Measurements from ENCODE around the gene MTPN. TPM values are rescaled to one million over a fixed set of nuclear protein-coding genes. Genes with fewer than 3 reads are reported as not detected.

MTPN gene
- total RNA-seq, 2 experiments from 2014 or later: 91.3 to 281 TPM

DNA sequence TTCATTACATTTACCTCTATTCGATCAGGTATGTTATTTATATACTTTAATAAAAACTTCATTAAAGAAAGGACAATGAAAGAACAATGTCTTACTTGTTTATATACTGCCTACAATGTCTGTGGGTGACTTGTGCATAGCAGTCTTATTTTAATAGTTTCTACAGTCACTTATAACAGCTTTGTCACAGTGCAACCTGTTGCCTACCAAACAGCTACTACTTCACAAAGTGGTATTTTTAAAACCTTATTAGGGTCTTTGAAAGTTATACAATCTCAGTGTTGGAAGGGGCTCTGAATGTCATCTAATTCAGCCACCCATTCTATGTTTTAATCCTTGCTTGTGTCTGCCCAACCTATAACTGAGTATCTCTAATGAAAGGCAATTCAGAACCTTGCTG, 19.0 kb downstream of the MTPN start:
- Histone ChIP-seq H3K4me2 (ENCODE audit: low read length) (no peak overlapping the region), H2AFZ (ENCODE audit: low read length) (no peak overlapping the region), H3K79me2 (ENCODE audit: insufficient read depth, low read depth, low read length) (peaks cover 100% of the 10 kb centered on the region), H3K4me1 (ENCODE audit: insufficient read depth, low read length, poor library complexity, severe bottlenecking) (peaks cover 41% of the 10 kb centered on the region), H3K9me2 (ENCODE audit: insufficient read depth, low read length) (no peaks in the 10 kb centered on the region), H3K36me3 (ENCODE audit: insufficient read depth, low read length) (peaks cover 98% of the 10 kb centered on the region), H3K27ac (ENCODE audit: low read depth, low read length, poor library complexity, severe bottlenecking) (no peak overlapping the region), H3K4me3 (ENCODE audit: low read depth, low read length, poor library complexity, severe bottlenecking) (no peak overlapping the region), H4K20me1 (ENCODE audit: insufficient read depth, low read length) (peaks cover 38% of the 10 kb centered on the region), H3K9me3 (ENCODE audit: low read length) (0 out of 2 replicates have a peak, but pooled peaks cover 4% of the 10 kb centered on the region)
- DNase-seq (ENCODE audit: low spot score): no peak
- intact Hi-C loops (cut with micrococcal nuclease; ENCODE audit: unreplicated experiment): no loop called here
- BruUV-seq (replicated peaks): no TSS peak
- POLR2A ChIA-PET: interaction anchor here (0.7 to 2.5 kb wide), 3 partner anchors 13 to 25 kb away, joined by 3 to 9 read pairs (median 5); no protein-coding TSS in a partner anchor
- CTCF ChIA-PET (ENCODE audit: unreplicated experiment): no interaction called here
- no peak for TF ChIP-seq EZH2phosphoT487 (IDR thresholded peaks at IDR 0.05; ENCODE audit: borderline replicate concordance, low read depth, low read length)
- TF ChIP-seq, protein P1, sequence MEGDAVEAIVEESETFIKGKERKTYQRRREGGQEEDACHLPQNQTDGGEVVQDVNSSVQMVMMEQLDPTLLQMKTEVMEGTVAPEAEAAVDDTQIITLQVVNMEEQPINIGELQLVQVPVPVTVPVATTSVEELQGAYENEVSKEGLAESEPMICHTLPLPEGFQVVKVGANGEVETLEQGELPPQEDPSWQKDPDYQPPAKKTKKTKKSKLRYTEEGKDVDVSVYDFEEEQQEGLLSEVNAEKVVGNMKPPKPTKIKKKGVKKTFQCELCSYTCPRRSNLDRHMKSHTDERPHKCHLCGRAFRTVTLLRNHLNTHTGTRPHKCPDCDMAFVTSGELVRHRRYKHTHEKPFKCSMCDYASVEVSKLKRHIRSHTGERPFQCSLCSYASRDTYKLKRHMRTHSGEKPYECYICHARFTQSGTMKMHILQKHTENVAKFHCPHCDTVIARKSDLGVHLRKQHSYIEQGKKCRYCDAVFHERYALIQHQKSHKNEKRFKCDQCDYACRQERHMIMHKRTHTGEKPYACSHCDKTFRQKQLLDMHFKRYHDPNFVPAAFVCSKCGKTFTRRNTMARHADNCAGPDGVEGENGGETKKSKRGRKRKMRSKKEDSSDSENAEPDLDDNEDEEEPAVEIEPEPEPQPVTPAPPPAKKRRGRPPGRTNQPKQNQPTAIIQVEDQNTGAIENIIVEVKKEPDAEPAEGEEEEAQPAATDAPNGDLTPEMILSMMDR (conservative IDR thresholded peaks at IDR 0.05; ENCODE audit: low read length): no peak

DNA sequence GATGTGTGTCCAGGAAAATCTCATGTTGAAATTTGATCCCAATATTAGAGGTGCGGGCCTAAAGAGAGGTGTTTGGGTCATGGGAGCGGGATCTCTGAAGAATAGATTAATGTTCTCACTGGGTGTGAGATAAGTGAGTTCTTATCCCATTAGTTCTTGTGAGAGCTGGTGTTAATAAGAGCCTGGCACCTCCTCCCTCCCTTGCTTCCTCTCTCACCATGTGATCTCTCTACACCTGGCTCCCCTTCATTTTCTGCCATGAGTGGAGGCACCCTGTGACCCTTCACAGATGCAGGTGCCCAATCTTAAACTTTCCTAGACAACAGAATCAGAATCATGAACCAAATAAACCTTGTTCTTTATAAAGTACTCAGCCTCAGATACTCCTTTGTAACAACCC, 19.5 kb downstream of the MTPN start:
- Histone ChIP-seq H3K79me2 (ENCODE audit: insufficient read depth, low read depth, low read length) (peaks cover 100% of the 10 kb centered on the region), H3K4me3 (ENCODE audit: low read depth, low read length, poor library complexity, severe bottlenecking) (no peak overlapping the region), H3K36me3 (ENCODE audit: insufficient read depth, low read length) (peaks cover 98% of the 10 kb centered on the region), H3K4me1 (ENCODE audit: insufficient read depth, low read length, poor library complexity, severe bottlenecking) (peaks cover 36% of the 10 kb centered on the region), H2AFZ (ENCODE audit: low read length) (no peak overlapping the region), H3K4me2 (ENCODE audit: low read length) (no peak overlapping the region), H3K9me2 (ENCODE audit: insufficient read depth, low read length) (no peaks in the 10 kb centered on the region), H3K27ac (ENCODE audit: low read depth, low read length, poor library complexity, severe bottlenecking) (no peak overlapping the region), H4K20me1 (ENCODE audit: insufficient read depth, low read length) (peaks cover 33% of the 10 kb centered on the region), H3K9me3 (ENCODE audit: low read length) (0 out of 2 replicates have a peak, but pooled peaks cover 4% of the 10 kb centered on the region)
- DNase-seq (ENCODE audit: low spot score): no peak
- POLR2A ChIA-PET: interaction anchor here (0.7 to 2.5 kb wide), 3 partner anchors 13 to 25 kb away, joined by 3 to 9 read pairs (median 5); no protein-coding TSS in a partner anchor
- CTCF ChIA-PET (ENCODE audit: unreplicated experiment): no interaction called here
- no TSS peak for BruUV-seq (replicated peaks)
- TF ChIP-seq, protein P1 (conservative IDR thresholded peaks at IDR 0.05; ENCODE audit: low read length): no peak
- no peak for TF ChIP-seq EZH2phosphoT487 (IDR thresholded peaks at IDR 0.05; ENCODE audit: borderline replicate concordance, low read depth, low read length)
- intact Hi-C loops (cut with micrococcal nuclease; ENCODE audit: unreplicated experiment): no loop called here

DNA sequence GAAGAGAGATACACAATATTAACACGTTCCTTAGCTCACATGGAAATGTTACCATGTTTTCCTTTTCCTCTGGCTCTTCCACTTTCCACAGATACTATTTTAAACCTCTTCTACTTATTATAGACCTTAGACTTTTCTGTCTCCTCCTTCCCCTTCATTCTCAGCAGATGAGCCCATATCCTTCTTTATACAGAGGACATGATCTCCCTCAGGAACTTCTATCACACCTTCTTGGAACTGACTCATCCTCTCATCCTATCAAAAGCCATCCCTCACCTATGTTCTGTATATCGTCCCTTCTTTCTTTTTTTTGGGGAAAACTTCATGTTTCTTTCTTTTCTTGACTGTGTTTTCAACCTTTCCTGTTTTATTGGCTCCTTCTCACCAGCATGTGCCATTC, 20.8 kb downstream of the MTPN start:
- BruUV-seq (replicated peaks): no TSS peak
- peaks cover 24% of the 10 kb centered on the region for H3K4me1 ChIP-seq (ENCODE audit: insufficient read depth, low read length, poor library complexity, severe bottlenecking)

More for the DNA sequence above, 20.8 kb downstream of the MTPN start:
- Histone ChIP-seq H3K27ac (ENCODE audit: low read depth, low read length, poor library complexity, severe bottlenecking) (no peak overlapping the region), H3K9me2 (ENCODE audit: insufficient read depth, low read length) (no peaks in the 10 kb centered on the region), H3K4me2 (ENCODE audit: low read length) (no peak overlapping the region), H3K79me2 (ENCODE audit: insufficient read depth, low read depth, low read length) (peaks cover 100% of the 10 kb centered on the region), H3K4me3 (ENCODE audit: low read depth, low read length, poor library complexity, severe bottlenecking) (no peak overlapping the region), H3K36me3 (ENCODE audit: insufficient read depth, low read length) (peaks cover 99% of the 10 kb centered on the region), H3K9me3 (ENCODE audit: low read length) (0 out of 2 replicates have a peak, but pooled peaks cover 4% of the 10 kb centered on the region), H4K20me1 (ENCODE audit: insufficient read depth, low read length) (peaks cover 23% of the 10 kb centered on the region), H2AFZ (ENCODE audit: low read length) (no peak overlapping the region)
- ChIA-PET CTCF (ENCODE audit: unreplicated experiment) (no interaction called here), POLR2A (interaction anchor here (0.5 to 2.5 kb wide), 5 partner anchors 10 to 26 kb away, joined by 3 to 9 read pairs (median 5); no protein-coding TSS in a partner anchor)
- TF ChIP-seq, protein P1 (conservative IDR thresholded peaks at IDR 0.05; ENCODE audit: low read length): no peak
- TF ChIP-seq EZH2phosphoT487 (IDR thresholded peaks at IDR 0.05; ENCODE audit: borderline replicate concordance, low read depth, low read length): no peak
- intact Hi-C loops (cut with micrococcal nuclease; ENCODE audit: unreplicated experiment): no loop called here
- no peak for DNase-seq (ENCODE audit: low spot score)

All from OCI-LY7 (cell line).